Stimulated activated CD4-positive, alpha-beta T cell treated with anti-CD3 and anti-CD28 coated beads, Interleukin-15, amount 100 ng/mL, for 24 hours (primary cell): ENCODE measurements around the gene GCG.

Experiments
- DNase-seq: peaks from one replicate; pipeline ENCODE4 v3.0.0-alpha.2; 2020

GCG gene

GRCh38 chr2:162152147-162152546 lies at the start of gene GCG:
GCG (minus strand) TSS chr2:162152247; CDS start chr2:162149178, 3,069 bp downstream.
- DNase-seq = no peak

- DNase-seq = no peak
Measured at GRCh38 chr2:162200636-162201035, 48.6 kb upstream of the GCG start.

GRCh38 chr2:162199913-162200312 lies 47.9 kb upstream of the GCG start:
- DNase-seq = no peak

- DNase-seq = no peak
Measured at GRCh38 chr2:162198239-162198638, 46.2 kb upstream of the GCG start.

GRCh38 chr2:162197069-162197825 lies 45.2 kb upstream of the GCG start:
- no peak for DNase-seq

GRCh38 chr2:162196638-162197037 lies 44.6 kb upstream of the GCG start:
- DNase-seq = no peak

GRCh38 chr2:162188451-162188850 lies 36.4 kb upstream of the GCG start:
- no peak for DNase-seq

GRCh38 chr2:162185541-162186232 lies 33.6 kb upstream of the GCG start:
- DNase-seq = no peak

GRCh38 chr2:162184821-162185450 lies 32.9 kb upstream of the GCG start:
- DNase-seq = no peak

GRCh38 chr2:162184359-162184758 lies 32.3 kb upstream of the GCG start:
- DNase-seq = no peak

- DNase-seq = no peak
Measured at GRCh38 chr2:162182395-162182794, 30.3 kb upstream of the GCG start.

GRCh38 chr2:162177301-162177700 lies 25.3 kb upstream of the GCG start:
- no peak for DNase-seq

GRCh38 chr2:162175714-162176113 lies 23.7 kb upstream of the GCG start:
- no peak for DNase-seq

- no peak for DNase-seq
Measured at GRCh38 chr2:162174746-162175145, 22.7 kb upstream of the GCG start.

GRCh38 chr2:162172802-162173370 lies 20.8 kb upstream of the GCG start:
- no peak for DNase-seq

GRCh38 chr2:162166745-162167144 lies 14.7 kb upstream of the GCG start:
- no peak for DNase-seq

GRCh38 chr2:162166174-162166573 lies 14.1 kb upstream of the GCG start:
- DNase-seq = no peak

GRCh38 chr2:162164802-162165201 lies 12.8 kb upstream of the GCG start:
- DNase-seq = no peak

- no peak for DNase-seq
Measured at GRCh38 chr2:162159446-162159845, 7.4 kb upstream of the GCG start.

- no peak for DNase-seq
Measured at GRCh38 chr2:162156149-162156548, 4.1 kb upstream of the GCG start.

- no peak for DNase-seq
Measured at GRCh38 chr2:162155093-162155492, 3.0 kb upstream of the GCG start.

- peak; percentile 71 for DNase-seq
Measured at GRCh38 chr2:162153608-162154224, 1.7 kb upstream of the GCG start.

- no peak for DNase-seq
Measured at GRCh38 chr2:162149940-162150339, 2.1 kb downstream of the GCG start.
